Fibroblast of skin of scalp (primary cell): ENCODE data around the gene ZBTB34. TPM values are rescaled to one million over a fixed set of nuclear protein-coding genes. Genes with fewer than 3 reads are reported as not detected.
A peak's percentile ranks its signal among the peaks of the same experiment; 100 is the strongest.
"Not testable (repeated sequence)": the region's sequence is repeated elsewhere in the genome, so short reads cannot be mapped to it uniquely, and the experiment has no call there.

ENCODE experiments used
- DNase-seq: peaks from one replicate; pipeline ENCODE4 v3.0.0-alpha.2; 2013
- polyA plus RNA-seq, 2 experiments: library from polyadenylated mRNA; unstranded; fragments of 120-200 nt; gene quantifications; one replicate each; pipeline ENCODE4 v1.2.1, GENCODE V29; 2013; ENCODE audit not compliant: insufficient read length in 2 of 2

The ZBTB34 gene, protein sequence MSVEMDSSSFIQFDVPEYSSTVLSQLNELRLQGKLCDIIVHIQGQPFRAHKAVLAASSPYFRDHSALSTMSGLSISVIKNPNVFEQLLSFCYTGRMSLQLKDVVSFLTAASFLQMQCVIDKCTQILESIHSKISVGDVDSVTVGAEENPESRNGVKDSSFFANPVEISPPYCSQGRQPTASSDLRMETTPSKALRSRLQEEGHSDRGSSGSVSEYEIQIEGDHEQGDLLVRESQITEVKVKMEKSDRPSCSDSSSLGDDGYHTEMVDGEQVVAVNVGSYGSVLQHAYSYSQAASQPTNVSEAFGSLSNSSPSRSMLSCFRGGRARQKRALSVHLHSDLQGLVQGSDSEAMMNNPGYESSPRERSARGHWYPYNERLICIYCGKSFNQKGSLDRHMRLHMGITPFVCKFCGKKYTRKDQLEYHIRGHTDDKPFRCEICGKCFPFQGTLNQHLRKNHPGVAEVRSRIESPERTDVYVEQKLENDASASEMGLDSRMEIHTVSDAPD
- 5.0 TPM for polyA plus RNA-seq (2013, experiment 1 of 2; ENCODE audit: insufficient read length)
- polyA plus RNA-seq (2013, experiment 2 of 2; ENCODE audit: insufficient read length) = 5.2 TPM

DNA sequence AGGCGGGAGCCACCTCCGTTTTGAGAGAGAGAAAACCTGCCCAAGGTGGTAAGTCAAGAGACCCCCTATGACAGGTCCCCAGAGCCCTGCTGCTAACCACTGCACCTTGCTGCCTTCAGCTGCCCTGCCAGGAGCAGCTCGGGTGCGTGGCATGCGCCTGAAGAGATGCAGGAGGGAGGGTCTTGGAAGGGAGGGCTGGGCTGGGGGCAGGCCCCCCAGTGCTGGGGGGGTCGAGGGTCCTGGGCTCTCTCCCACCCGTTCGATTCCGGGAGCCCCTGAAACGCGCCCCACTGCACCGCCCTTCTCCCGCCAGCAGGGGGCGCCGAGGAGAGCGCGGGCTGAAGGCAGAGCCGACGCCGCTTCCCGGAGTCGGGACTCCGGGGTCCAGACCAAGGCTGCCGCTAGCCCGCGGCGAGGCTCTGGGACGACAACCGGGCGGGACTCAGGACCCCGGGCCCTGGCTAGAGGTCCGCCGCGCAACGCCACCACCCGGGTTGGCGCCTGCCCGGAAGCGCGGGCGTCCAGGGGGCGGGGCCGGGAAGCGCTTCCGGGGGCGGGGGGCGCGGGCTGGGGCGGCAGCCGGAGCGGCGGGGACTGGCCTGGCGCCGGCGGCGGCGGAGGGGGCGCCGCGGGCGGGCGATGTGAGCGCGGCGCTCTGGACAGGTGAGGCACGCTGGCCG lies at the start of gene ZBTB34:
ZBTB34 (plus strand) TSS at position 563 of the 680 bp plus-strand sequence. CDS start 18,761 bp downstream, outside the sequence.
- DNase-seq = peak; percentile 67

DNA sequence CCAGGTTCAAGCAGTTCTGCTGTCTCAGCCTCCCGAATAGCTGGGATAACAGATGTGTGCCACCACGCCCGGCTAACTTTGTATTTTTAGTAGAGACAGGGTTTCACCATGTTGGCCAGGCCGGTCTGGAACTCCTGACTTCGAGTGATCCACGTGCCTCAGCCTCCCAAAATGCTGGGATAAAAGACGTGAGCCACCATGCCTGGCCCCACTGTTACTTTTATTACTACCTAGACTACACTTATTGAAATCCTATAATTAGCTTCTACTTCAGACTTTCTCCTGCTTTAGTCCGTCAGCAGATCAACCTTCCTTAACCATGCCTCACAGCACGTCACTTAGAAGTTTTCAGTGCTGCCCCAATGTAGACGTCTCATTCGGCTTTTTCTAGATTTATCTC lies 47.4 kb upstream of the ZBTB34 start:
- no peak for DNase-seq

DNA sequence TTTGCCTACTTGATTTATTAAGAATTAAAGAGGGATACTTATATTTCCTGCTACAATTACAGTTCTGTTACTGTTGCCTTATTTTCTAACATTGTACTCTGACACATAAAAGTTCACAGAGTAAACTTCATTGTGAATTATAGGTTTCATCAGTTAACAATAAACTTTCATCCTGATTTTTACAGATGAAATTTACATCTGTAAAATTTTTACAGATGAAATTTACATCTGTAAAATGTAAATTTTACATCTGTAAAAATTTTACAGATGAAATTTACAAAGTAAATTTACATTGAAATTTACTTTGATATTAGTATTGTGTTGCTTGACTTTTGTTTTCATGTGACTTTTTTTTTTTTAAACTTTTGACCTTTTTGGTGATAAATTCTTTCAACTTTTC lies 46.3 kb upstream of the ZBTB34 start:
- no peak for DNase-seq

DNA sequence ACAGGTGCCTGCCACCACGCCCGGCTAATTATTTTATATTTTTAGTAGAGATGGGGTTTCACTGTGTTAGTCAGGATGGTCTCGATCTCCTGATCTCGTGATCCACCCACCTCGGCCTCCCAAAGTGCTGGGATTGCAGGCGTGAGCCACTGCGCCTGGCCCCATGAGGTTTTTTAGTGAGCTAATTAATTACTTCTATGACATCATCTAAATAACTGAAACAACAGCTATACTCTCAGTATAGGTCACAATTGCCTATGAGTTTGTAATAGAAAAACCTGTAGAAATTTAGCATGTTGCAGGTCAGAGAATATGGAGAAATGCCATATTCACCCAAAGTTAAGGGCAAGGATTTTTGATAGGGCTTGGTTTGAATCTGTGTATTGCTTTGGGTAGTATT lies 42.8 kb upstream of the ZBTB34 start:
- DNase-seq = not testable (repeated sequence)

DNA sequence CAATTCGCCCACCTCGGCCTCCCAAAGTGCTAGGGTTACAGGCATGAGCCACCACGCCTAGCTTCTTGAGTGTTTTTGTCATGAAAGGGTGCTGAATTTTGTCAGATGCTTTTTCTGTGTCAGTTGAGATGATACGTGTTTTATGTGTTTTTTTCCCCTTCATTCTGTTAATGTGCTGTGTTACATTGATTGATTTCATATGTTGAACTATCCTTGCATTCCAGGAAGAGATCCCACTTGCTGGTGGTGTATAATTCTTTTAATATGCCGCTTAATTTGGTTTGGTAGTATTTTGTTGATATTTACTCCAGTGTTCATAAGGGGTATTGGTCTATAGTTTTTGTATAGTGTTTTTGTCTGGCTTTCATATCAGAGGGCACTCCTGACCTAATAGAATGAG lies 42.0 kb upstream of the ZBTB34 start:
- no peak for DNase-seq

DNA sequence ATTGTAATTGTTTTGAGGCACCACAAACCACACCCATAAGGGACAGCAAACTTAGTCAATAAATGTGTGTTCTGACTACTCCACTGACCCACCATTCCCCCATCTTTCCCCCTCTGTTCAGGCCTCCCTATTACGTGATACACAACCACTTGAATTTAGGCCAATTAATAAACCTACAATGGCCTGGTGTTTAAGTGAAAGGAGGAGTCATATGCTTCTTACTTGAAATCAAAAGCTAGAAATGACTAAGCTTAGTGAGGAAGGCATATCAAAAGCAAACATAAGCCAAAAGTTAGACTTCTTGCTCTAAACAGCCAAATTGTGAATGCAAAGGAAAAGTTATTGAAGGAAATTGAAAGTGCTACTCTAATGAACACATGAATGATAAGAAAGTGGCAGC lies 41.0 kb upstream of the ZBTB34 start:
- no peak for DNase-seq

DNA sequence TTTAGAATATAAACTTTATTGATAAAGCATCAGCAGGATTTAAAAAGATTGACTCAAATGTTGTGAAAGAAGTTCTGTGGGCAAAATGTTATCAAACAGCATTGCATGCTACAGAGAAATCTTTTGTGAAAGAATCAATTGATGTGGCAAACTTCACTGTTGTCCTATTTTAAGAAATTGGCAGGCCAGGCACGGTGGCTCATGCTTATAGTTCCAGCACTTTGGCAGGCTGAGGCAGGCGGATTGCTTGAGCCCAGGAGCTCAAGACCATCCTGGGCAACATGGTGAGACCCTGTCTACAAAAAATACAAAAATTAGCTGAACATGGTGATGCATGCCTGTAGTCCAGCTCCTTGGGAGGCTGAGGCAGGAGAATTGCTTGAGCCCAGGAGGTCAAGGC lies 38.2 kb upstream of the ZBTB34 start:
- DNase-seq = no peak

DNA sequence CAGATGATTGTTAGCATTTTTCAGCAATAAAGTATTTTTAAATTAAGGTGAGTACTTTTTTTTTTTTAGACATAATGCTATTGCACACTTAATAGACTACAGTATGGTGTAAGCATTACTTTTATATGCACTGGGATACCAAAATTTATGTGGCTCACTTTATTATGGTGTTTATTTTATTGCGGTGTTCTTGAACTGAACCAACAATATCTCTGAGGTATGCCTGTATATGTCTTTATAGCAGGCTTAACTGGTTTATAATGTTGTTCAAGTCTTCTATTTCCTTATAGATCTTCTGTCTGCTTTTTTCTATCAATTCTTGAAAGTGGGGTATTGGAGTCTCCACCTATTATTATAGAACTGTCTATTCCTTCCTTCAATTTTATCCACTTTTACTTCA lies 37.6 kb upstream of the ZBTB34 start:
- no peak for DNase-seq

DNA sequence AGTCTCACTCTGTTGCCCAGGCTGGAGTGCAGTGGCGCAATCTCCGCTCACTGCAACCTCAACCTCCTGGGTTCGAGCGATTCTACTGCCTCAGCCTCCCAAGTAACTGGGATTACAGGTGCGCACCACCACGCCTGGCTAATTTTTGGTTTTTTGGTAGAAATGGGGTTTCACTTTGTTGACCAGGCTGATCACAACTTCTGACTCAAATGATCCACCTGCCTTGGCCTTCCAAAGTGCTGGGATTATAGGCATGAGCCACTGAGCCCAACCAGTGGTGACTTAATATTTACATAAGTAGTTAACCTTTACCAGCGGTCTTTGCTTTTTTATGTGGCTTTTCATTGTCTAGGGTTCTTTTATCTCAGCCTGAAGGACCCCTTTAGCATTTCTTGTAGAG lies 36.4 kb upstream of the ZBTB34 start:
- not testable (repeated sequence) for DNase-seq

DNA sequence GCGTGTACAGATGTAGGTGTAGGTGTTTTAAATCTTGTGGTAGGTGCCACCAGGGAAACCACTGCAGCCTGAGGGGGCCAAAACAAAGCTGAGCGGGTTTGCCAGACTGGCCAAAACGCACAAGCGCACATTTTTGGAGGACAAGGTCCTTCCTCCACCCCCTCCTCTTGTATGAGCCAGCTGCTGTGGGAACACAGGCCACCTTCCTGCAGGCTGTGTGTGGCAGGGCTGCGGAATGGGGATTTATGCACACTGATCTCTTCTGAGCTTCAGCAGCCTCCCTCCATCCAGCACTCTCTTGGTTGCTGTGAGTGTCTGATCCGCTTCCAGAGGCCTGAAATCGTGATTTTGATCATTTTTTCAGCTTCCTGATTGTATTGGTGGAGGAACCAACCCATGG lies 33.2 kb upstream of the ZBTB34 start:
- DNase-seq = no peak

DNA sequence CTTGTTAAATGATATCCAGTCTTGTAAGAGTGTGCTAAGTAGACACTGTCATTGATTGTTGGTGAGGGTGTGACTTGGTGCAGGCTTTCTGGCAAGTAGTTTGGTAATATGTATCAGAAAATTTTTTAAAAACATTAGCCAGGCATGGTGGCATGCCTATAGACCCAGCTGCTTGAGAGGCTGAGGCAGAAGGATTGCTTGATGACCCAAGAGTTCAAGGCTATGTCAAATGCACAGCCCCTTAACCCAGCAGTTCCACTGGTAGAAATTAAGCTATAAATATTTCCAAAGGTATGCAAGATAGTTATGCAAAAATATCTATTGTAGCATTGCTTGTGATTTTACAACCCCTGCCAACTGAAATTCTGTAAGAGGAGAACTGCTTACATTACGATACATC lies 31.4 kb upstream of the ZBTB34 start:
- DNase-seq = no peak

DNA sequence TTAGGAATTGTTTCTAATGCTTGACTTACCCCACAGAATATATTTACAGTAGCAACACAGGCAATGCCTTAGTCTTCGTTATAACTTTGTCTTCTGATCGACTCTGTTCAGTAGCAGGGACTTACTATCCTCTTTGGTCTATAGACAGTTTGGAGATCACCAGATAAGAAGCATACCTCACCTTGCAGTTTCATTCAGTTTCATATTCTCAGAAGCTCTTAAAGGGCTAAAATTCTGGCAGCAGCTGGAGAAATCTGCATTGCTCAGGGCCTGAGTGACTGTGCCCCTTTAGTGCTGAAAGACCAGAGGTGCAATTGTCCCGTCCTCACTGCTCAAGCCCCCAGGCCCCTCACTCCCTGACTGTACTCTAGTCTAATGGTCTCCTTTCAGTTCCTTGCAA lies 29.6 kb upstream of the ZBTB34 start:
- DNase-seq = no peak

DNA sequence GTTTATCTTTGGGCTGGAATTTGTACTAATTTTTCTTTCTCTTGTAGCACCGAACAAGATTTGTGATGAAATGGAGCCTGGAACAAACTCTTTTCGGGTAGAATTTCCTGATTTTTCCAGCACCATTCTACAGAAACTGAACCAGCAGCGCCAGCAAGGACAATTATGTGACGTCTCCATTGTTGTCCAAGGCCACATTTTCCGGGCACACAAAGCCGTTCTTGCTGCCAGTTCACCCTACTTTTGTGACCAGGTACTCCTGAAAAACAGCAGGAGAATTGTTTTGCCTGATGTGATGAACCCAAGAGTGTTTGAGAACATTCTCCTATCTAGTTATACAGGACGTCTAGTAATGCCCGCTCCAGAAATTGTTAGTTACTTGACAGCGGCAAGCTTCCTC lies 28.0 kb upstream of the ZBTB34 start:
- DNase-seq = no peak

DNA sequence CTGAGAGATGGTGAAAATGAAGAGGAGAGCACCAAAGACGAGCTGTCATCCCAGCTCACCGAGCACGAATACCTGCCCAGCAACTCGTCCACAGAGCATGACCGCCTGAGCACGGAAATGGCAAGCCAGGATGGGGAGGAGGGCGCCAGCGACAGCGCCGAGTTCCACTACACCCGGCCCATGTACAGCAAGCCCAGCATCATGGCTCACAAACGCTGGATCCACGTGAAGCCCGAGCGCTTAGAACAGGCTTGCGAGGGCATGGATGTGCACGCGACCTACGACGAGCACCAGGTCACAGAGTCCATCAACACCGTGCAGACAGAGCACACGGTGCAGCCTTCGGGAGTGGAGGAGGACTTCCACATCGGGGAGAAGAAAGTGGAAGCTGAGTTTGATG lies 27.4 kb upstream of the ZBTB34 start:
- no peak for DNase-seq

DNA sequence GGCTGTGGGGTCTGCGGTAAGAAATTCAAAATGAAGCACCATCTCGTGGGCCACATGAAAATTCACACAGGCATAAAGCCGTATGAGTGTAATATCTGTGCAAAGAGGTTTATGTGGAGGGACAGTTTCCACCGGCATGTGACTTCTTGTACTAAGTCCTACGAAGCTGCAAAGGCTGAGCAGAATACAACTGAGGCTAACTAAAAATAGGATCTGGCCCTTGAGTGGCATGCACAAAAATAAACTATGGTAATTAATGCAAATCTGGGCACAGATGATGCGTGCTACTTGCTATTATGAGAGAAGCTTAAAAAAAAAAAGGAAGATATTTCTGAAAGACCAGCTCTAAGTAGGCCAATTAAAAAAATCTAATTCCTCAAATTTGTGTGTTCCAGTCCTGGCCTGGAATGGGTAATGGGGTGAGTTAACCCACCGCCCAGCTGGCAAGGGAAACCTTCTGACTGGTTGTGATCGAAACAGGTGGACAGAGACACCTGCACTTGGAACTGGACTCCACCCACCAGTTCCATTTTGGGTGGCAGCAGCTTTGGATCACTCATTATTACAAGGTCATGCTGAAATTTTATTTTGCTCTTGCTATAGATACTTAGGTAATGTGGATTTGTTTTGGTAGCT lies 26.6 kb upstream of the ZBTB34 start:
- no peak for DNase-seq

DNA sequence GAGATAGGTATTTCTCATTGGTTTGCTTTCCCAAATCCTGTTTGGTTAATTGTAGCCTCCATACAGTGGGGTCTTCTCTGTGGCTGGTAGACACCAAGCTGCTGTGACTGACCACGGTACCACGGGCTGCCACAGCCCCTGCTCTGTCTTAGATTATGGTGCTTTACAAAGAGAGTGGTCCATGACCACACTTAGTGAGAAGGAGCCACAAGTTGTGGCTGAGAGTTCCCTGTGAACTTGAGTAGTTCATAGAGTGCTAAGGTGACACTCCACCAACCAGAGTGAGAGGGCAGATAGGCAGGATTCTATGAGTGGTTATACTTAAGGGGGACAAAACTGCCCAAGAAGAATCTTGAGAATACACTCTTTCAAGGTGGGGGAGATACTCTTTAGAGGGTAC lies 25.8 kb upstream of the ZBTB34 start:
- no peak for DNase-seq

DNA sequence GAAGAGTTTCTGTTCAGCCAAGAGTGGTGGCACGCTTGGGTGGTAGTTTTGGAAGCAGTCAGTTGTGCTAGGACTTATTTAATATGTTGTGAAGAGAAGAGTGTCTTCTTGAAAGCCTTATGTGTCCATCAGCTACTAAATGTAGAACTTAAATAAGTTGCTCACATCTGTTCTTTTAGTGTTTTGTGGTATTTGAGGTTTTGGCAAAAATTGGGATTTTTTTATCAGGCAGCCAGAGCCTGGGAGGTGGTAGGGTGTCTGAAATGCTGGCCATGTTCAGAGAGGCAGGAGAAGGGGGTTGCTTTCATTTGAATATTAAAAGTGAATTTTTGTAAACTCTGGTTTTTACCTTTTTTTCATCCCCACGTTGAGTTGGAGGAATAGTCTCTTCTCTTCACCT lies 24.2 kb upstream of the ZBTB34 start:
- DNase-seq = peak; percentile 20

DNA sequence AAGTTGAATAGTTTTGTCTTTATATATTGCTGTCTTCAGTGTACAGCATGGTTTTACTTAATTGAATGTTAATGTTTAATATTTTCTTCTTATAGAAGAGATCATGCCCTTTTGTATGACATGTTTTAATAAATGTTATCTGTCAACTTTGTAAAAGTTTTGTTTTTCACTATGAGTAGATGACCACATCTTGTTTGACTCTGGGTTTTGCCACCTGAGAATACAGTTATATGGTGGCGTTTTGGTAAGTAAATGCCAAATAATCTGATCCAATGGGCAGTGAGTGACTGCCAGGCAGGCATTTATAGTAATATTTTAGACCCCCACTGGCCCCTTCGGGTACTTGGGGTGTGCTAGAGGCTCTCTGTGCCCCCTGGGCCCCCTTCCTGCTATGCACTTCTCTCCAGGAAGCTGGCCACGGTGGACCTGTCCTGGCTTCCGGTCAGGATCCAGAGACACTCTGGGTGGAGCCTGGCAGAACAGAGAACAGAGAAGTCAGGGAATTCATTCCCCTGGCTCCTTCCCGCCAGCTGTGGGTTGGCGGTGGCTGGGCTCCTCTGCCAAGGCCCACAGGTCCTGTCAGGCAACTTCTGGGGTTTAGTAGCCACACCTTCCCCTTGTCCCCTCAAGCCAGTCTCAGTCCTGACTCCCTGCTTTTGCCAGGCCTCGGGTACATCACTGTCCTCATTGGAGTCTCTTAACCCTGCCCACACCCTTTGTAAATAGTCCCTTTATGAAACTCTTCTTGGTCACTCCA lies 22.2 kb upstream of the ZBTB34 start:
- no peak for DNase-seq

DNA sequence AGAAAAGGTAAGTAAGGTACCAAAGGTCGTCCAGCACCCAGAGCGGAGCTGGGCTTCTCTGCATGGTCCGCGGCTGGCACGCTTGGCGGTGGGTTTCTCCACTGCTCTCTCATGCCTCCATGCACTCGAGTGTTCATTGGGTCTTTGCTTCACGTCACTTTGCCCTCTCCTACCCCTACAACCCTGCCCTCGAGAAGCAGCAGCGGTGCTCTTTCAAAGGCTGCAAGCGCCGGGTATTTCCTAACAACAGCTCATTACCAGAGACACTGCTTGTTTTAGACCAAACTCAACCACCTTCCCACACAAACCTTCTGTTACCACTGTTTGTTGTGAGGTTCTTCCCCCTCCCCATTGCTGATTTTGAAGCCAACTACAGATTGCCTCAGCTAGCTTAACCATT lies 21.5 kb upstream of the ZBTB34 start:
- DNase-seq = no peak

DNA sequence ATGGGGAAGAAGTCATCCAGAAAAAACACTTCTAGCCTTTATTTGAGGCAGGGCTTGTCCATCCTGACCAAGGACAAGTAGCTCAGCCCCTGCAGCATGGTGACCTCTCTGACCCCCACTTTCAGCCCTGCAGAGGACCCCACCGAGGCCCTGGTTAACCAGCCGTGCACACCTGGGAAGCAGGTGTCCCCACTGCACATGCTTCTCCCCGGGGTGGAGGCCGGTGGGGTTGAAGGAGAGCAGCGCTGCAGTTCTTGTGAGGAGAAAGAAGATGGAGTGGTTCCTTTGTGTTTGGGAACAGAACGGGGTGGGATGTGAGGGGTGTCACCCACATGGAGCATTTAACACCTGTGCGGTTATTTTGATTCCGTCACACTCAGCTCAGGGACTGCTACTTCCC lies 21.1 kb upstream of the ZBTB34 start:
- no peak for DNase-seq

DNA sequence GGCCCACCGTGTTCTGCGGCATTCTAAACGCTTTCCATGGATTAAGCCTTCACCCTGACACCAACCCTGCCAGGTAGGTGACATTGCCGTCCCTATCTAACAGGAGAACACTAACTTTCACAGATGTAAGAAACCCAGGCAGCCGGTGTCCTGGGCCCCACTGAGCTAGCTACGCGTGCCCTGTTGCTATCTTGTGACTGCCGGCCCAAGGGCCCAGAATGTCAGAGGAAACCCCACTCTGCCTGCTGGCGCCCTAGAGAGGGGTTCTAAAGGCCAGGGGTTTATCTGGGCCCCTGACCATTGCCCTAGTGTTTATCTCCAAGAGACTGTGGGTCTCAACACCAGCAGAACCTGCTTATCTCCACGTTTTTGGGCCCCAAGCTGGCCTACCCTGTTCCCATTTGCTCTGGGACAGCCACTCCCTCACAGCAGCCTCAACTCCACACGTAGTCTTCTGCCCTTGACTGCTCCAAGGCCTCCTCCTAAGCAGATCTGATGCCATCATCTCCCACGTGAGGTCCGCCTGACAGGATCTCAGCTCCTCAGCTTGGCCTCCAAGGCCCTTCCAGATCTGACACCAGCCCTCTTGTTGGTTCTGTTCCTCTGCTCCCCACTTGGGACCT lies 18.1 kb upstream of the ZBTB34 start:
- no peak for DNase-seq
